ENCODE measurements around the gene ADGRA1. TPM values are rescaled to one million over a fixed set of nuclear protein-coding genes. Genes with fewer than 3 reads are reported as not detected.

ADGRA1 gene
- total RNA-seq, 3 donors from 2014 or later (not counting 1 experiment from before 2014, with no cell fraction given) = not detected

DNA sequence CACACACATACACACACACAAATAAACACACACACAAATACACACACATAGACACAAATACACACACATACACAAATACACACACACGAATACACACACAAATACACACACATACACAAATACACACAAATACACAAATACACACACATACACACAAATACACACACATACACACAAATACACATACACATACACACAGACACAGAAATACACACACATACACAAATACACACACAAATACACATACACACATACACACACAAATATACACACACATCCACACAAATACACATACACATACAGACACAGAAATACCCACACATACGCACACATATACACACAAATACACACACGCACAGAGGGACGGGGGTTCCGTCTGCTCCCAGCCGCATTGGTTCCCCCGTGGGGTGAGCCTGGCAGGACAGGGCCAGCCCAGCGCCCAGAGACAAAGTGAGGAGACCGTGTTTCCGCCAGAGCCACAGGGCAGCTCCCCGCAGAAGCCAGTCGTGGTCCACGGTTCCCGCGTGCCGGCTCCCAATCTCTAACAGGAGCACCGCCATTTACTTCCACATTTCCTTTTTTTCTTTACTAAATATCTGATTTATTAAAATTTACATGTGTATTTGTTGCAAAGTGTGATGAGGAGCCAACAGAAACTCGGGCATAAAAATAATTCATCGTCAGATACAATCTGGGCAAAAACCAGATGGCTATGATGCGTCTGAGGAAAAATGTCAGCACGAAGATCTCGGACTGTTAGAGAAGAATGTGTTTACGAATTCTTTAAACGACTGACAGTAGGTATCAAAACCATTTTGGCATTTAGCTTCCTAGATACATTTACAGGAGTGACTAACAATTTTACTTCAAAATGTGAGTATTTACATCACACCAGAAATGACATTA lies 69.2 kb downstream of the ADGRA1 start:
- no peak for DNase-seq
- H3K27me3 Mint-ChIP-seq (ENCODE audit: low read depth in 2 of 2) = peaks cover 7 to 13% of the 10 kb centered on the region in 2 donors
- WGBS (ENCODE audit: insufficient coverage) = 90% methylated on average over 17 of the region's 24 CpGs

DNA sequence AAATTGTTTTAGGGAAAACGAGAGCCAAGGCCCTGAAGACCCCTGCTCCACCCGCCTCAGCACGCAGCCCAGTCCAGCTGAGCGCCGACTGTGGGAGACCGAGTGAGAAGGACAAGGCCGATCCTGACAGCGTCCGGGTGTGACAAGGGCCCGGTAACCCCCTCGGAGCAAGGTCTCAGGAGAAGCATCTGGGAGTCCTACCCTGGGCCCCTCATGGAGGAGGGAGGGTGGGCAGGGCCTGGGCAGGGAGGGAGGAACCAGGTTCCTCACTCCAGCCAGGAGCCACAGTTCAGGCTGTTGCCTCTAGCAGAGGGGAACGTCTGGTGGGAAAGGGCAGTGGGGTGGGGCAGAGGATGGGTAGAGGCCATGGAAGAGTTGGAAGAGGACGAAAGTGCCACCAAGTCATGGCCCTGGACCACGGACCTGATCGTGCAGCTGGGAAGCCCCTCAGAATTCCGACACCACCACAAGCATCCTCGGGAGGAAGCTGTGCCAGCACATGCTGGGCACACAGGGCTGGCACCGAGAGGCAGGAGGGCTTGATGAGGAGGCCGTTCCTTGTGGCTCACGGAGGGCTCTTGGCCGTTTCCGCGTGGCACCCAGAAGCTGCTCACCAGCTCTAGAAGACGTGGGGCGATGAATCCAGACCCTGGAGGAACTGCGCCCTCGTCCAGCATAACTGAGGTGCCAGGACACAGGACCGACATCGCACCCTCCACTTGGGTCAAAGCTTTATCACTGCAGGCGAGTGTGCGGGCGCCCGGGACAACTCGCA lies 70.1 kb downstream of the ADGRA1 start:
- Mint-ChIP-seq H3K4me3 (peak overlapping the region; percentile 14), H3K27me3 (ENCODE audit: low read depth in 2 of 2) (peaks cover 7 to 9% of the 10 kb centered on the region in 2 donors), H3K4me1 (no peaks in the 10 kb centered on the region), H3K27ac (no peak overlapping the region), H3K9me3 (no peaks in the 10 kb centered on the region), H3K36me3 (no peaks in the 10 kb centered on the region)
- no peak overlapping the region for H3K4me3 ChIP-seq (ENCODE audit: low read length)
- H3K27me3 ChIP-seq (ENCODE audit: control insufficient read depth, insufficient read depth, low read length) = peaks cover 14% of the 10 kb centered on the region
- TF ChIP-seq, protein P1, sequence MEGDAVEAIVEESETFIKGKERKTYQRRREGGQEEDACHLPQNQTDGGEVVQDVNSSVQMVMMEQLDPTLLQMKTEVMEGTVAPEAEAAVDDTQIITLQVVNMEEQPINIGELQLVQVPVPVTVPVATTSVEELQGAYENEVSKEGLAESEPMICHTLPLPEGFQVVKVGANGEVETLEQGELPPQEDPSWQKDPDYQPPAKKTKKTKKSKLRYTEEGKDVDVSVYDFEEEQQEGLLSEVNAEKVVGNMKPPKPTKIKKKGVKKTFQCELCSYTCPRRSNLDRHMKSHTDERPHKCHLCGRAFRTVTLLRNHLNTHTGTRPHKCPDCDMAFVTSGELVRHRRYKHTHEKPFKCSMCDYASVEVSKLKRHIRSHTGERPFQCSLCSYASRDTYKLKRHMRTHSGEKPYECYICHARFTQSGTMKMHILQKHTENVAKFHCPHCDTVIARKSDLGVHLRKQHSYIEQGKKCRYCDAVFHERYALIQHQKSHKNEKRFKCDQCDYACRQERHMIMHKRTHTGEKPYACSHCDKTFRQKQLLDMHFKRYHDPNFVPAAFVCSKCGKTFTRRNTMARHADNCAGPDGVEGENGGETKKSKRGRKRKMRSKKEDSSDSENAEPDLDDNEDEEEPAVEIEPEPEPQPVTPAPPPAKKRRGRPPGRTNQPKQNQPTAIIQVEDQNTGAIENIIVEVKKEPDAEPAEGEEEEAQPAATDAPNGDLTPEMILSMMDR (IDR thresholded peaks at IDR 0.05) = no peak
- H3K4me1 ChIP-seq (ENCODE audit: control insufficient read depth, insufficient read depth, low read length) = peaks cover 12% of the 10 kb centered on the region
- ATAC-seq (no peak), DNase-seq (no peak)
- intact Hi-C loops (cut with micrococcal nuclease) = no loop called here
- H3K27ac ChIP-seq (ENCODE audit: low read length) = no peak overlapping the region
- 90% methylated on average over 34 of the region's 34 CpGs for WGBS (ENCODE audit: insufficient coverage)
- H3K36me3 ChIP-seq (ENCODE audit: control insufficient read depth, insufficient read depth, low read length) = no peaks in the 10 kb centered on the region
- no peaks in the 10 kb centered on the region for H3K9me3 ChIP-seq (ENCODE audit: control insufficient read depth, insufficient read depth, low read length)

More for the DNA sequence above, 69.2 kb downstream of the ADGRA1 start:
- TF ChIP-seq, protein P1 (IDR thresholded peaks at IDR 0.05) = no peak
- Mint-ChIP-seq H3K4me1 (no peaks in the 10 kb centered on the region), H3K36me3 (no peaks in the 10 kb centered on the region), H3K27ac (no peak overlapping the region), H3K4me3 (peak overlapping the region; percentile 14), H3K9me3 (no peaks in the 10 kb centered on the region)
- Histone ChIP-seq H3K4me3 (ENCODE audit: low read length) (no peak overlapping the region), H3K9me3 (ENCODE audit: control insufficient read depth, insufficient read depth, low read length) (no peaks in the 10 kb centered on the region), H3K27ac (ENCODE audit: low read length) (no peak overlapping the region), H3K36me3 (ENCODE audit: control insufficient read depth, insufficient read depth, low read length) (no peaks in the 10 kb centered on the region), H3K27me3 (ENCODE audit: control insufficient read depth, insufficient read depth, low read length) (peaks cover 12% of the 10 kb centered on the region), H3K4me1 (ENCODE audit: control insufficient read depth, insufficient read depth, low read length) (peaks cover 12% of the 10 kb centered on the region)
- intact Hi-C loops (cut with micrococcal nuclease) = no loop called here
- no peak for ATAC-seq

DNA sequence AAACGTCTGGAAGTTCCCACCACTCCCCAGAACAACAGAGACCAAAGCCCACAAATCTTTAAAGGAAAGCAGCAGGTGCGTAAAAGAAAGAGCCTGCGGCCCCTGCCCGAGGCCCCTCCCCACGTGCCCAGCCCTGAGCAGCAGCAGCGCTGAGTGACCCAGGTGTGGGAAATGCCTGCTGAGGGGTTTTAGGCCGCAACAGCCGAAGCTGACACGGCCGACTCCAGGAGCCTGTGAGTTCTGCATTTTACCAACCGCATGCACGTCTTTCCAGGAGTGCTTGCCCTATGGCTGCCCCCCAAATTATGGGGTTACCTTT lies 70.7 kb downstream of the ADGRA1 start:
- no peak for DNase-seq
- WGBS (ENCODE audit: insufficient coverage) = 57% methylated on average over 12 of the region's 12 CpGs
- TF ChIP-seq, protein P1 (IDR thresholded peaks at IDR 0.05) = no peak
- Mint-ChIP-seq H3K4me3 (no peak overlapping the region), H3K27me3 (ENCODE audit: low read depth in 2 of 2) (peaks cover 11 to 12% of the 10 kb centered on the region in 2 donors), H3K27ac (no peak overlapping the region), H3K9me3 (no peaks in the 10 kb centered on the region), H3K36me3 (no peaks in the 10 kb centered on the region), H3K4me1 (no peaks in the 10 kb centered on the region)
- ATAC-seq = no peak
- Histone ChIP-seq H3K27ac (ENCODE audit: low read length) (no peak overlapping the region), H3K9me3 (ENCODE audit: control insufficient read depth, insufficient read depth, low read length) (no peaks in the 10 kb centered on the region), H3K4me3 (ENCODE audit: low read length) (no peak overlapping the region), H3K4me1 (ENCODE audit: control insufficient read depth, insufficient read depth, low read length) (peaks cover 12% of the 10 kb centered on the region), H3K27me3 (ENCODE audit: control insufficient read depth, insufficient read depth, low read length) (peaks cover 14% of the 10 kb centered on the region), H3K36me3 (ENCODE audit: control insufficient read depth, insufficient read depth, low read length) (no peaks in the 10 kb centered on the region)
- intact Hi-C loops (cut with micrococcal nuclease) = no loop called here
